Activated CD8-positive, alpha-beta memory T cell treated with anti-CD3 and anti-CD28 coated beads, Interleukin-2, amount 50 U/mL, for 1 hour (primary cell): Measurements from ENCODE around the gene AIF1.

Source experiments
- DNase-seq: peaks from one replicate; pipeline ENCODE4 v3.0.0-alpha.2; 2020; ENCODE audit errors: extremely low read depth

AIF1 gene

DNA sequence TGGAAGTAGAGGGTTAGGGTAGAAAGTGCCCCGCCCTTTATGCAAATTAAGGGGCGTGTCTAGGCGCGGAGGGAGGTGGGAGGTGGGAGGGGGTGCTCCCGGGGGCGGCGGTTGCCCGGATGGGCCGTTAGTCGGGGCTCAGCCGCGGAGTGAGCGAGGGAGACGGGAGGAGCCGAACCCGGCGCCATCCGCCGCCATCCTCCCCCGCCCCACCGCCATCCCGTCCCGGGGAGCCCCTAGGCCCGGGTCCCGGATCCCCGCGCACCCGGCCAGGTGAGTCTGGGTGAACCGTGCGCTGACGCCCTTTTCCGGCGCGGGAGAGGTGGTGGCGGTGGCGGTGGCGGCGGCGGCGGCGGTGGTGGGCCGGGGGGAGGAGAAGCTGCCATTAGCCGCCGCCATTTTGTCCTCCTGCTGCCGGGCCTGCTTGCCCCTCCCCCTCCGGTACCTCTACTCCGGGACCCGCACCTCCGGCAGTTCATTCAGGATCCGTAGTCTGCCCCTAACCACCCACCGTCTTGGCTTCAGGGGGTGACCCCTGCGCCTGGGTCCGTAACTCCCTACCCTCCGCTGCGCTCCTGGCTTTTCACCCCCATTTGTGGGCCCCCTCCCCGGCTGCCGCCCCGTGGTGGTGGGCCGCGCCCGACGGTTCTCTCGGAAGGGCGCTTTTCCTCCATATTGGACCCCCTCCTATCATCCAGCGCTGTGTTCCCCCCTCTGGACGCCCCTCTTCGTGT is 5.7 kb downstream of the AIF1 start, which contains the start of gene PRRC2A:
Gene PRRC2A, plus strand, starts transcription at position 130 of the 734 bp plus-strand sequence. CDS start 2,075 bp downstream, outside the sequence.
- DNase-seq = peak; percentile 51

- no peak for DNase-seq
Measured at GRCh38 chr6:31621320-31621939, 6.4 kb downstream of the AIF1 start.

DNA sequence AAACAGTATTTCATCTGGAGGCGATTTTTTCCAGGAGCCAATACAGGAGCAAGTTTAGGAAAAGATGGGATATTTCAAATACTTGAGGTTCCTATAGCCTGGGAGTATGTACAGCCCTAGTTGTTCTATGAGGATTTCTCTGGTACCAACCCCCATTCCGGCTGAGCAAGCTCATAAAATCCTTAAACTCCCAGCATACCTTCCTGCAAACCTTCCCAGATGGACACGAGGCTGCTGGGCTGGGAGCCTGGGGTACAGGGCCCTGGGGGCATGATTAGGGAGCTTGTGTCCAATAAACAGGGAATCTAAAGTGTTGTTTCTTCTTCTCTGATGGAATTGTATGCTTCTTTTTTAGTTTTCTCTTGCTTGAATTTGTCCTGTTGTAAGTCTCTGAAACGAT is 7.0 kb downstream of the AIF1 start:
- DNase-seq = no peak

GRCh38 chr6:31622684-31623091 is 7.7 kb downstream of the AIF1 start:
- DNase-seq = no peak

GRCh38 chr6:31624070-31624469 is 9.0 kb downstream of the AIF1 start:
- no peak for DNase-seq

- DNase-seq = no peak
Measured at GRCh38 chr6:31626952-31627351, 11.9 kb downstream of the AIF1 start.

DNA sequence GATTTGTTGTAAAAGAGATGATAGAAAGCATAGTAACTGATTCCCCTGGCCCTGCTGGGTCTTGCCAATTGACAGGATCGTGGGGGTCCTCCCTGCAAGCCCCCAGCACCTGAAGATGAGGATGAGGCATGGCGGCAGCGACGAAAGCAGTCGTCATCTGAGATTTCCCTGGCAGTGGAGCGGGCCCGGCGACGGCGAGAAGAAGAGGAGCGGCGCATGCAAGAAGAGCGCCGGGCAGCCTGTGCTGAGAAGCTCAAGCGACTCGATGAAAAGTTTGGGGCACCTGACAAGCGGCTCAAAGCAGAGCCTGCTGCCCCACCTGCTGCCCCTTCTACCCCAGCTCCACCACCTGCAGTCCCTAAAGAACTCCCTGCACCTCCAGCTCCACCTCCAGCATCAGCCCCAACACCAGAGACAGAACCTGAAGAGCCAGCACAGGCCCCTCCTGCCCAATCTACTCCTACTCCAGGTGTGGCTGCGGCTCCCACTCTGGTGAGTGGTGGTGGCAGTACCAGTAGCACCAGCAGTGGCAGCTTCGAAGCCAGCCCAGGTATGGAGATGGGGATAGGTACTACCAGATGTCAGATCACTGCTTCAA is 12.8 kb downstream of the AIF1 start:
- DNase-seq = no peak

- DNase-seq = no peak
Measured at GRCh38 chr6:31629014-31629413, 14.0 kb downstream of the AIF1 start.

- DNase-seq = no peak
Measured at GRCh38 chr6:31630177-31630934, 15.3 kb downstream of the AIF1 start.

DNA sequence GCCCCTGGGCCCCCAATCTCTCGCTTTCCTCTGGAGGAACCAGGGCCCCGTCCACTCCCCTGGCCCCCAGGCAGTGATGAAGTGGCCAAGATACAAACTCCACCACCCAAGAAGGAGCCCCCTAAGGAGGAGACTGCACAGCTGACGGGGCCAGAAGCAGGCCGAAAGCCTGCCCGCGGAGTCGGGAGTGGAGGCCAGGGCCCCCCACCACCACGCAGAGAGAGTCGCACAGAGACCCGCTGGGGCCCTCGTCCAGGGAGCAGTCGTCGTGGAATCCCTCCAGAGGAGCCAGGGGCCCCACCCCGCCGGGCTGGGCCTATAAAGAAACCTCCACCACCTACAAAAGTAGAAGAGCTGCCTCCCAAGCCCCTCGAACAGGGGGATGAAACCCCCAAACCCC is 16.2 kb downstream of the AIF1 start:
- DNase-seq = no peak

- no peak for DNase-seq
Measured at GRCh38 chr6:31631681-31632278, 16.7 kb downstream of the AIF1 start.

GRCh38 chr6:31632279-31632946 is 17.4 kb downstream of the AIF1 start:
- no peak for DNase-seq

- no peak for DNase-seq
Measured at GRCh38 chr6:31633447-31633846, 18.4 kb downstream of the AIF1 start.

GRCh38 chr6:31634131-31634530 is 19.1 kb downstream of the AIF1 start:
- DNase-seq = no peak

DNA sequence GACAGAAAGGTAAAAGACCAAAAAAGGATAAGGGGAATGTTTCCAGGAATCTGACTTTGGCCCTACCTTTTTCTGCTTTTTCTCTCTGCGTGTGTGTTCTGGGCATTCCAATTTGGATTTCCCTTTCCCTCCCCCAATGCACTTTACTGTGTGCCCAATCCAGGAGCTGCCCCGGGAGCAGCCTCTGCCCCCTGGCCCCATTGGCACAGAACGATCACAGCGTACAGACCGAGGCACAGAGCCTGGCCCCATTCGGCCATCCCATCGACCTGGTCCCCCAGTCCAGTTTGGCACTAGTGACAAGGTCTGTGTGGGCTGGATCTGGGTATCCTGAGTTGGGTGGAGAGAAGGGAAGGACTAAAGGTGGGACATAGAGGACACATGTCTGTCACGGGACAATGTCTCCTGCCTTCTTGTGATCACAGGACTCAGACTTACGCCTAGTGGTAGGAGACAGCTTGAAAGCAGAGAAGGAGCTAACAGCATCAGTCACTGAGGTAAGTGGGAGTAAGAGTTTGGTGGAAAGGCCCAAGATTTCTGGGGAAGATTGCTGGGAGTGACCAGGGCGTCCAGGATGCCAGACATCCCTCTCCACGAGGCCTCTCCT is 20.0 kb downstream of the AIF1 start:
- no peak for DNase-seq

- no peak for DNase-seq
Measured at GRCh38 chr6:31636698-31637596, 21.9 kb downstream of the AIF1 start.

- DNase-seq = no peak
Measured at GRCh38 chr6:31639043-31639442, 24.0 kb downstream of the AIF1 start.

DNA sequence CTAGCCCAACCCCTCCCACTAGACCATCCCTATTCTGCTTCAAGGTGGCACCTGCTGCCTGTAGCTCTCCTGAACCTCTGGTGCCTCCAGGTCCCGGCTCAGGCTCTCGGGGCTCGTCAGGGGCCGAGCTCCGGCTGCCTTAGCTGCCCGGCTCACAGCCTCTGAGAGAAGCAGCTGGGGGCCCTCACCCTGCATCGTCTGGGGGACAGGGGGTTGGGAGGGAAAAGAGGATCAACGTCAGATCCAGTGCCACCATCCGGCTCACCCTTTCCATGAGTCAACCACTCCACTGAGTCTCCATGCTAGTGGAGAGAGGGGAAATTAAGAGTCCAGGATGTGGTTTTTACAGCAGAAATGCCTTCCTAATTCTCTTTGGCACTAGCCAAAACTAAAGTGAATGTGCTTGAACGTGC is 24.4 kb downstream of the AIF1 start:
- DNase-seq = no peak

GRCh38 chr6:31640612-31641011 is 25.6 kb downstream of the AIF1 start:
- DNase-seq = no peak

GRCh38 chr6:31641370-31641769 is 26.3 kb downstream of the AIF1 start:
- no peak for DNase-seq
